Measurements from ENCODE around the gene CYB5R4. TPM values are rescaled to one million over a fixed set of nuclear protein-coding genes. Genes with fewer than 3 reads are reported as not detected.

Gene CYB5R4
- total RNA-seq, 1 donor from 2014 or later = 5.2 TPM

Other genes starting within 250 kb of the CYB5R4 start
- 2.1 TPM for gene SNAP91, start 150.6 kb upstream of the CYB5R4 start, total RNA-seq
- 1.6 TPM for gene RIPPLY2, start 6.3 kb upstream of the CYB5R4 start, total RNA-seq
- 40.2 TPM for gene MRAP2, start 174.1 kb downstream of the CYB5R4 start, total RNA-seq